ENCODE data around the gene TMED3. TPM values are rescaled to one million over a fixed set of nuclear protein-coding genes. Genes with fewer than 3 reads are reported as not detected.

Gene TMED3
- total and polyA plus RNA-seq, 9 of the 15 experiments (the other 6 are each of a cell fraction or from before 2014, with no cell fraction given) = 6.1 to 89.6 (median 51.4) TPM

- POLR2A ChIA-PET = no interaction called here
Observed at GRCh38 chr15:79366691-79367090, 55.8 kb downstream of the TMED3 start.

More at GRCh38 chr15:79366691-79367090, 55.8 kb downstream of the TMED3 start:
- no peak overlapping the region for H3K4me2 ChIP-seq (ENCODE audit: insufficient read depth, low read length)
- no peaks in the 10 kb centered on the region for H3K27me3 ChIP-seq (ENCODE audit: control insufficient read depth in 2 of 2, insufficient read depth in 2 of 2, low read length in 2 of 2)
- DNase-seq (ENCODE audit: extremely low read depth in 1 of 4, low spot score in 3 of 4) = no peak
- no peaks in the 10 kb centered on the region for H3K36me3 ChIP-seq (ENCODE audit: control insufficient read depth, insufficient read depth, low read length)
- BruUV-seq (replicated peaks) = no TSS peak
- no peak for FAIRE-seq
- no peaks in the 10 kb centered on the region for H4K20me1 ChIP-seq (replicated peaks; ENCODE audit: control insufficient read depth, insufficient read depth, low read length)
- in situ Hi-C loops (cut with MboI) = no loop called here
- no peak for ATAC-seq
- intact Hi-C loops (cut with micrococcal nuclease) = no loop called here
- H3K27ac ChIP-seq (ENCODE audit: extremely low read depth, low read depth, low read length) = no peak overlapping the region
- H3K9ac ChIP-seq (ENCODE audit: insufficient read depth in 1 of 2, low read depth in 2 of 2, low read length in 2 of 2) = no peak overlapping the region
- H3K4me3 ChIP-seq = no peak overlapping the region
- no peaks in the 10 kb centered on the region for H3K9me3 ChIP-seq (replicated peaks; ENCODE audit: control insufficient read depth, insufficient read depth, low read depth, low read length)
- CTCF ChIA-PET (ENCODE audit: low intra/inter-chr PET ratio) = no interaction called here
- H3K9me1 ChIP-seq (ENCODE audit: control insufficient read depth, insufficient read depth, low read length) = no peaks in the 10 kb centered on the region
- no peak overlapping the region for H2AFZ ChIP-seq (ENCODE audit: low read depth, low read length)
- WGBS (ENCODE audit: insufficient coverage, low coverage, missing lambda C conversion rate) = 33% methylated on average over 2 of the region's 2 CpGs
- no peaks in the 10 kb centered on the region for H3K79me2 ChIP-seq (ENCODE audit: control insufficient read depth, insufficient read depth, low read length)
- TF ChIP-seq GTF2B (IDR thresholded peaks at IDR 0.05; ENCODE audit: extremely low read depth, insufficient read length) (no peak), MAZ (CRISPR knock-in tag; conservative IDR thresholded peaks at IDR 0.05 in 1 of 2, IDR thresholded peaks at IDR 0.05 in 1 of 2) (no peak), SIN3B (IDR thresholded peaks at IDR 0.05; ENCODE audit: low read depth) (no peak), NR2C2 (CRISPR knock-in tag; IDR thresholded peaks at IDR 0.05) (no peak), NR2C2 (tag; IDR thresholded peaks at IDR 0.05) (no peak), ETV6 (IDR thresholded peaks at IDR 0.05; ENCODE audit: borderline replicate concordance in 1 of 2, low read depth in 2 of 2, low read length in 1 of 2) (no peak), ETV6 (CRISPR knock-in tag; IDR thresholded peaks at IDR 0.05; ENCODE audit: borderline replicate concordance) (no peak), GTF2A2 (tag; IDR thresholded peaks at IDR 0.05) (no peak), YY1 (IDR thresholded peaks at IDR 0.05; ENCODE audit: borderline replicate concordance in 1 of 3, control insufficient read depth in 1 of 3, extremely low read depth in 1 of 3, insufficient read depth in 3 of 3, insufficient read length in 1 of 3, insufficient replicate concordance in 2 of 3, low read depth in 1 of 3, low read length in 2 of 3) (no peak), FOSL1 (tag; conservative IDR thresholded peaks at IDR 0.05) (no peak), ZNF277 (CRISPR knock-in tag; IDR thresholded peaks at IDR 0.05; ENCODE audit: borderline replicate concordance) (no peak), NBN (IDR thresholded peaks at IDR 0.05; ENCODE audit: low read depth) (no peak), SMAD3 (CRISPR knock-in tag; conservative IDR thresholded peaks at IDR 0.05) (no peak), MLLT1 (IDR thresholded peaks at IDR 0.05) (no peak), NR0B1 (IDR thresholded peaks at IDR 0.05; ENCODE audit: partially characterized antibody) (no peak), MTF1 (CRISPR knock-in tag; IDR thresholded peaks at IDR 0.05; ENCODE audit: borderline replicate concordance) (no peak), ESRRA (IDR thresholded peaks at IDR 0.05; ENCODE audit: borderline replicate concordance, low read depth) (no peak)
- H3K4me1 ChIP-seq (replicated peaks in 1 of 2; ENCODE audit: control insufficient read depth in 2 of 2, insufficient read depth in 2 of 2, low read length in 2 of 2) = no peaks in the 10 kb centered on the region; a peak in 3 of 5 replicates
